GM12878 (cell line): ENCODE data around the gene PRR13. TPM values are rescaled to one million over a fixed set of nuclear protein-coding genes. Genes with fewer than 3 reads are reported as not detected.
A peak's percentile ranks its signal among the peaks of the same experiment; 100 is the strongest.

Experiments
- CBX3 ChIP-seq: fragments of 200-600 bp; sonication (generic); IDR thresholded peaks from 2 replicates; pipeline ENCODE4 v1.6.1; 2016; ENCODE audit warnings: low read depth, borderline replicate concordance
- CREB1 ChIP-seq: IDR thresholded peaks from 2 replicates; pipeline ENCODE4 v1.6.1; 2012; ENCODE audit warnings: low read depth, mild to moderate bottlenecking, inconsistent platforms
- EED ChIP-seq: sonication (generic); IDR thresholded peaks from 2 replicates; pipeline ENCODE4 v1.6.1; 2016; ENCODE audit warnings: antibody characterized with exemption, low read depth
- ETV6 ChIP-seq, 2 experiments: fragments of 450-650 bp in 1 of 2; IDR thresholded peaks in 1 of 2; conservative IDR thresholded peaks in 1 of 2; 2 replicates each; pipeline ENCODE4 v1.6.1; 2014; ENCODE audit warnings: antibody characterized with exemption in 1 of 2, borderline replicate concordance in 1 of 2, low read depth in 1 of 2, mild to moderate bottlenecking in 1 of 2, moderate library complexity in 1 of 2
- GABPA ChIP-seq: IDR thresholded peaks from 2 replicates; pipeline ENCODE4 v1.6.1; 2014; ENCODE audit warnings: antibody characterized with exemption, low read depth, mild to moderate bottlenecking, inconsistent platforms
- IRF4 ChIP-seq: IDR thresholded peaks from 2 replicates; pipeline ENCODE4 v1.6.1; 2011; ENCODE audit warnings: low read depth, low read length
- LARP7 ChIP-seq: fragments of 450-650 bp; IDR thresholded peaks from 2 replicates; pipeline ENCODE4 v1.6.1; 2017; ENCODE audit warnings: mild to moderate bottlenecking
- NFYA ChIP-seq: IDR thresholded peaks from 2 replicates; pipeline ENCODE4 v1.6.1; 2011; ENCODE audit warnings: low read depth, mild to moderate bottlenecking, low read length, improper control_type of control experiment, borderline replicate concordance
- NRF1 ChIP-seq: conservative IDR thresholded peaks from 2 replicates; pipeline ENCODE4 v1.6.1; 2011; ENCODE audit warnings: mild to moderate bottlenecking, low read depth, low read length, improper control_type of control experiment
- POU2F2 ChIP-seq: IDR thresholded peaks from 3 replicates; pipeline ENCODE4 v1.6.1; 2011; ENCODE audit warnings: low read depth, mild to moderate bottlenecking, low read length, borderline replicate concordance
- RAD21 ChIP-seq: IDR thresholded peaks from 2 replicates; pipeline ENCODE4 v1.6.1; 2011; ENCODE audit warnings: mild to moderate bottlenecking, low read depth, low read length, moderate library complexity; ENCODE audit not compliant: insufficient read depth
- SIX5 ChIP-seq: IDR thresholded peaks from 2 replicates; pipeline ENCODE4 v1.6.1; 2011; ENCODE audit warnings: mild to moderate bottlenecking, low read depth, low read length, moderate library complexity; ENCODE audit not compliant: severe bottlenecking
- YY1 ChIP-seq: IDR thresholded peaks from 2 replicates; pipeline ENCODE4 v1.6.1; 2011; ENCODE audit warnings: low read depth, mild to moderate bottlenecking, low read length
- ZBTB11 ChIP-seq: fragments of 450-650 bp; formaldehyde crosslinking; IDR thresholded peaks from 2 replicates; pipeline ENCODE4 v1.5.0; 2022; ENCODE audit warnings: mild to moderate bottlenecking, missing genetic modification characterization
- ZBTB40 ChIP-seq: fragments of 450-650 bp; IDR thresholded peaks from 2 replicates; pipeline ENCODE4 v1.6.1; 2016; ENCODE audit warnings: mild to moderate bottlenecking, moderate library complexity, borderline replicate concordance
- ZNF207 ChIP-seq: fragments of 450-650 bp; IDR thresholded peaks from 2 replicates; pipeline ENCODE4 v1.6.1; 2014; ENCODE audit warnings: antibody characterized with exemption, mild to moderate bottlenecking, borderline replicate concordance
- polyA plus RNA-seq, 11 experiments: library from polyadenylated mRNA; depleted of rRNA in 4 of 11; unstranded in 6 of 11; stranded (reverse) in 5 of 11; fragments of >200 nt; fragmentation: Nextera tagmentation in 4 of 11; fragmentation: Illumina TruSeq in 1 of 11; extraction: Ambion mirVana in 4 of 11; extraction: Trizol in 1 of 11; gene quantifications; 1 replicate in 1 of 11; 2 replicates in 10 of 11; pipeline versions ENCODE4 v1.2.1 to v1.2.3, GENCODE V29; 2011 to 2016; ENCODE audit warnings: inconsistent platforms in 2 of 11, missing spikeins in 2 of 11, low read depth in 1 of 11
- total RNA-seq, 4 experiments: library from RNA; depleted of rRNA in 3 of 4; stranded (reverse); fragments of >200 nt in 3 of 4; fragmentation: Illumina TruSeq in 1 of 4; extraction: Trizol in 1 of 4; gene quantifications; 2 replicates each; pipeline versions ENCODE4 v1.2.1 to v1.2.3, GENCODE V29; 2013 to 2021
- TF ChIP-seq, protein P1 (sequence below): IDR thresholded peaks from 2 replicates; pipeline ENCODE4 v1.6.1; 2012; ENCODE audit warnings: low read length, inconsistent platforms
- TF ChIP-seq, protein P2 (sequence below): IDR thresholded peaks from 2 replicates; pipeline ENCODE4 v1.6.1; 2011; ENCODE audit warnings: borderline replicate concordance, low read depth, mild to moderate bottlenecking, moderate library complexity, low read length; ENCODE audit not compliant: insufficient read depth, poor library complexity, severe bottlenecking

PRR13 gene
- total and polyA plus RNA-seq, 10 of the 15 experiments (the other 5 are each of a cell fraction or from before 2014, with no cell fraction given) = 94.2 to 462 (median 276) TPM

- no peak; the same call in 1 of the 2 replicates for TF ChIP-seq ZBTB40
- TF ChIP-seq NFYA = peak; percentile 32; the same call in 1 of the 2 replicates
- no peak for TF ChIP-seq ZNF207
- no peak for TF ChIP-seq CBX3
- TF ChIP-seq RAD21 = no peak
- no peak for TF ChIP-seq EED
- TF ChIP-seq ZBTB11 (CRISPR knock-in tag) = no peak
- TF ChIP-seq, protein P1, sequence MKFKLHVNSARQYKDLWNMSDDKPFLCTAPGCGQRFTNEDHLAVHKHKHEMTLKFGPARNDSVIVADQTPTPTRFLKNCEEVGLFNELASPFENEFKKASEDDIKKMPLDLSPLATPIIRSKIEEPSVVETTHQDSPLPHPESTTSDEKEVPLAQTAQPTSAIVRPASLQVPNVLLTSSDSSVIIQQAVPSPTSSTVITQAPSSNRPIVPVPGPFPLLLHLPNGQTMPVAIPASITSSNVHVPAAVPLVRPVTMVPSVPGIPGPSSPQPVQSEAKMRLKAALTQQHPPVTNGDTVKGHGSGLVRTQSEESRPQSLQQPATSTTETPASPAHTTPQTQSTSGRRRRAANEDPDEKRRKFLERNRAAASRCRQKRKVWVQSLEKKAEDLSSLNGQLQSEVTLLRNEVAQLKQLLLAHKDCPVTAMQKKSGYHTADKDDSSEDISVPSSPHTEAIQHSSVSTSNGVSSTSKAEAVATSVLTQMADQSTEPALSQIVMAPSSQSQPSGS = no peak
- no peak for TF ChIP-seq LARP7
- no peak for TF ChIP-seq NRF1
- TF ChIP-seq CREB1 = peak; percentile 73
- no peak for TF ChIP-seq SIX5
- TF ChIP-seq, protein P2, sequence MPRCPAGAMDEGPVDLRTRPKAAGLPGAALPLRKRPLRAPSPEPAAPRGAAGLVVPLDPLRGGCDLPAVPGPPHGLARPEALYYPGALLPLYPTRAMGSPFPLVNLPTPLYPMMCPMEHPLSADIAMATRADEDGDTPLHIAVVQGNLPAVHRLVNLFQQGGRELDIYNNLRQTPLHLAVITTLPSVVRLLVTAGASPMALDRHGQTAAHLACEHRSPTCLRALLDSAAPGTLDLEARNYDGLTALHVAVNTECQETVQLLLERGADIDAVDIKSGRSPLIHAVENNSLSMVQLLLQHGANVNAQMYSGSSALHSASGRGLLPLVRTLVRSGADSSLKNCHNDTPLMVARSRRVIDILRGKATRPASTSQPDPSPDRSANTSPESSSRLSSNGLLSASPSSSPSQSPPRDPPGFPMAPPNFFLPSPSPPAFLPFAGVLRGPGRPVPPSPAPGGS = no peak
- no peak for TF ChIP-seq GABPA
- no peak for TF ChIP-seq ETV6 (conservative IDR thresholded peaks at IDR 0.05 in 1 of 2, IDR thresholded peaks at IDR 0.05 in 1 of 2; ENCODE audit: borderline replicate concordance in 1 of 2, low read depth in 1 of 2)
- TF ChIP-seq YY1 = 0 out of 2 replicates have a peak, but pooled peaks have one; percentile 28
- peak; percentile 85 for TF ChIP-seq POU2F2
- TF ChIP-seq IRF4 = no peak
Measured at GRCh38 chr12:53441040-53441833, at the start of gene PRR13 (continued).
